HepG2 (cell line): ENCODE data around the gene CDC34. TPM values are rescaled to one million over a fixed set of nuclear protein-coding genes. Genes with fewer than 3 reads are reported as not detected.

Experiments used
- ARNT2 ChIP-seq: sonication (generic); formaldehyde crosslinking; IDR thresholded peaks from 2 replicates; pipeline ENCODE4 v1.8.0; 2022; ENCODE audit warnings: mild to moderate bottlenecking, low read depth, missing genetic modification reagents, moderate library complexity
- MED1 ChIP-seq: sonication (generic); formaldehyde crosslinking; IDR thresholded peaks from 2 replicates; pipeline ENCODE4 v1.4.0; 2020; ENCODE audit warnings: missing genetic modification reagents
- NR2F1 ChIP-seq, 2 experiments: fragments of 450-650 bp in 1 of 2; formaldehyde crosslinking in 1 of 2; IDR thresholded peaks; 2 replicates each; pipeline versions ENCODE4 v1.5.0 to v1.6.1; 2016 to 2020; ENCODE audit warnings: mild to moderate bottlenecking in 1 of 2, missing compliant biosample characterization in 1 of 2, missing genetic modification reagents in 1 of 2, moderate library complexity in 1 of 2
- SIN3B ChIP-seq: fragments of 150-350 bp; IDR thresholded peaks from 2 replicates; pipeline ENCODE4 v1.6.1; 2014; ENCODE audit warnings: low read length
- SP140L ChIP-seq: sonication (generic); formaldehyde crosslinking; IDR thresholded peaks from 2 replicates; pipeline ENCODE4 v1.4.0; 2020; ENCODE audit warnings: missing genetic modification reagents, borderline replicate concordance
- SRSF9 ChIP-seq: fragments of 200-400 bp; formaldehyde crosslinking; IDR thresholded peaks from 2 replicates; pipeline ENCODE4 v1.6.1; 2018; ENCODE audit warnings: borderline replicate concordance, mild to moderate bottlenecking, low read depth, low read length; ENCODE audit not compliant: insufficient read depth, poor library complexity, severe bottlenecking
- ZBTB38 ChIP-seq: sonication (generic); formaldehyde crosslinking; IDR thresholded peaks from 2 replicates; pipeline ENCODE4 v1.5.1; 2020; ENCODE audit warnings: mild to moderate bottlenecking, missing genetic modification reagents
- ZNF30 ChIP-seq: sonication (generic); formaldehyde crosslinking; IDR thresholded peaks from 2 replicates; pipeline ENCODE4 v1.5.0; 2020; ENCODE audit warnings: mild to moderate bottlenecking, missing genetic modification reagents
- ZNF446 ChIP-seq: sonication (generic); formaldehyde crosslinking; IDR thresholded peaks from 2 replicates; pipeline ENCODE4 v1.5.0; 2020; ENCODE audit warnings: mild to moderate bottlenecking, missing genetic modification reagents
- ZNF605 ChIP-seq: sonication (generic); formaldehyde crosslinking; IDR thresholded peaks from 2 replicates; pipeline ENCODE4 v1.8.0; 2022; ENCODE audit warnings: mild to moderate bottlenecking, missing genetic modification reagents
- ZNF607 ChIP-seq: sonication (generic); formaldehyde crosslinking; IDR thresholded peaks from 2 replicates; pipeline ENCODE4 v1.5.1; 2020; ENCODE audit warnings: missing genetic modification reagents, mild to moderate bottlenecking, borderline replicate concordance
- ZNF703 ChIP-seq: sonication (generic); formaldehyde crosslinking; IDR thresholded peaks from 2 replicates; pipeline ENCODE4 v1.5.1; 2020; ENCODE audit warnings: missing genetic modification reagents, mild to moderate bottlenecking, moderate library complexity, borderline replicate concordance
- ZNF766 ChIP-seq: sonication (generic); formaldehyde crosslinking; IDR thresholded peaks from 2 replicates; pipeline ENCODE4 v1.5.0; 2020; ENCODE audit warnings: missing genetic modification reagents, borderline replicate concordance
- polyA plus RNA-seq, 8 experiments: library from polyadenylated mRNA; depleted of rRNA in 3 of 8; stranded (reverse) in 7 of 8; unstranded in 1 of 8; fragments of >200 nt; fragmentation: Illumina TruSeq in 4 of 8; extraction: Trizol in 4 of 8; gene quantifications; 2 replicates each; pipeline versions ENCODE4 v1.2.1 to v1.2.3, GENCODE V29; 2011 to 2016; ENCODE audit warnings: low read depth in 4 of 8, missing spikeins in 1 of 8, mixed read lengths in 1 of 8; ENCODE audit not compliant: insufficient read depth in 1 of 8
- total RNA-seq, 5 experiments: library from RNA; depleted of rRNA; stranded (reverse); fragments of >200 nt; fragmentation: Illumina TruSeq; extraction: Trizol; gene quantifications; 2 replicates each; pipeline ENCODE4 v1.2.3, GENCODE V29; 2016; ENCODE audit warnings: low read depth in 1 of 5
- TF ChIP-seq, protein P1 (sequence below): sonication (generic); formaldehyde crosslinking; IDR thresholded peaks from 2 replicates; pipeline ENCODE4 v1.4.0; 2020; ENCODE audit warnings: mild to moderate bottlenecking, missing genetic modification reagents
- TF ChIP-seq, protein P2 (sequence below): sonication (generic); formaldehyde crosslinking; IDR thresholded peaks from 2 replicates; pipeline ENCODE4 v1.8.0; 2022; ENCODE audit warnings: mild to moderate bottlenecking, missing genetic modification reagents, moderate library complexity
- TF ChIP-seq, protein P3 (sequence below), 2 experiments: sonication (generic) in 1 of 2; formaldehyde crosslinking in 1 of 2; IDR thresholded peaks; 2 replicates each; pipeline versions ENCODE4 v1.6.1 to v1.9.0; 2014 to 2022; ENCODE audit warnings: antibody characterized with exemption in 1 of 2, borderline replicate concordance in 1 of 2, inconsistent platforms in 1 of 2, low read depth in 1 of 2, missing genetic modification reagents in 1 of 2

The CDC34 gene
- total and polyA plus RNA-seq, 2 of the 13 experiments (the other 11 are each of a cell fraction or from before 2014, with no cell fraction given): 138 to 150 TPM

DNA sequence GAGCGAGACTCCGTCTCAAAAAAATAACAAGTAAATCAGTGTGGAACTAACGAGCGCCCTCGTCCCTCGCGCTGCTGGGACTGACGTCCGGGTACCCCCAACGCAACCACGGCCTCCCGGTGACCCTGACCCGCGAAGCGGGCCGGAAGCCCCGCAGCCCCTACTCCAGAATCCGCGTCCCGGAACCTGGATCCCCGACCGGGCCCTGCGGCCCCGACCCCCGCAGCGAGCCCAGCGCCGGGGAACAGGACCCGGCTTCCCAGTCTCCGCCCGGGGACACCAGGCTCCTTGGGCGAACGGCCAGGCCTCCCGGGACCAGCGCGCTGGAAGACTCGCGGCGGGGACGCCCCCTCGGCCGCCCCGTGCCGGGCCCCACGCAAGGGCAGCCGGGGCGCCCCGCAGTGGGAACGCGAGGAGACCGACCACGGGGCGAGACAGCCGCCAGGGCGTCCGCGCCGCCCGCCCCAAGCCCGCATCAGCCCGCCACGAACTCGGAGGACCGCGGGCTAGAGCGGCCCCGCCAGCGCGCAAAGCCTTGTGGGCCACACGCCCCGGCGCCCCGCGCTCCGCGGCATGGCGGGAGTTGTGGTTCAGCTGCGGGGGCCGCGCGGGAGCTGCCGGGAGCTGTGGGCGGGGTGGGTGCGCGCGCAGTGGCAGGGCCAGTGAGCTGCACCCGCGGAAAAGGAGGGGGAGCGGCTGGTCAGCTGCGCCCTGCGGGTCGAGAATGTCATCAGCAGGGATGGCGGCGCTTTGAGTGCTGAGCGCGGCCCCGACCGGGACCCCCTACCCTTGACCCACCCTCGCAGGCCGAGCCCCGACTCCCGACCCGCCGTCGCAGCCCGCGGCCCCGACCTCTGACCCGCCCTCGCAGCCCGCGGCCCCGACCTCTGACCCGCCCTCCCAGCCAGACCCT, 42.8 kb upstream of the CDC34 start (continued):
- TF ChIP-seq, protein P1, sequence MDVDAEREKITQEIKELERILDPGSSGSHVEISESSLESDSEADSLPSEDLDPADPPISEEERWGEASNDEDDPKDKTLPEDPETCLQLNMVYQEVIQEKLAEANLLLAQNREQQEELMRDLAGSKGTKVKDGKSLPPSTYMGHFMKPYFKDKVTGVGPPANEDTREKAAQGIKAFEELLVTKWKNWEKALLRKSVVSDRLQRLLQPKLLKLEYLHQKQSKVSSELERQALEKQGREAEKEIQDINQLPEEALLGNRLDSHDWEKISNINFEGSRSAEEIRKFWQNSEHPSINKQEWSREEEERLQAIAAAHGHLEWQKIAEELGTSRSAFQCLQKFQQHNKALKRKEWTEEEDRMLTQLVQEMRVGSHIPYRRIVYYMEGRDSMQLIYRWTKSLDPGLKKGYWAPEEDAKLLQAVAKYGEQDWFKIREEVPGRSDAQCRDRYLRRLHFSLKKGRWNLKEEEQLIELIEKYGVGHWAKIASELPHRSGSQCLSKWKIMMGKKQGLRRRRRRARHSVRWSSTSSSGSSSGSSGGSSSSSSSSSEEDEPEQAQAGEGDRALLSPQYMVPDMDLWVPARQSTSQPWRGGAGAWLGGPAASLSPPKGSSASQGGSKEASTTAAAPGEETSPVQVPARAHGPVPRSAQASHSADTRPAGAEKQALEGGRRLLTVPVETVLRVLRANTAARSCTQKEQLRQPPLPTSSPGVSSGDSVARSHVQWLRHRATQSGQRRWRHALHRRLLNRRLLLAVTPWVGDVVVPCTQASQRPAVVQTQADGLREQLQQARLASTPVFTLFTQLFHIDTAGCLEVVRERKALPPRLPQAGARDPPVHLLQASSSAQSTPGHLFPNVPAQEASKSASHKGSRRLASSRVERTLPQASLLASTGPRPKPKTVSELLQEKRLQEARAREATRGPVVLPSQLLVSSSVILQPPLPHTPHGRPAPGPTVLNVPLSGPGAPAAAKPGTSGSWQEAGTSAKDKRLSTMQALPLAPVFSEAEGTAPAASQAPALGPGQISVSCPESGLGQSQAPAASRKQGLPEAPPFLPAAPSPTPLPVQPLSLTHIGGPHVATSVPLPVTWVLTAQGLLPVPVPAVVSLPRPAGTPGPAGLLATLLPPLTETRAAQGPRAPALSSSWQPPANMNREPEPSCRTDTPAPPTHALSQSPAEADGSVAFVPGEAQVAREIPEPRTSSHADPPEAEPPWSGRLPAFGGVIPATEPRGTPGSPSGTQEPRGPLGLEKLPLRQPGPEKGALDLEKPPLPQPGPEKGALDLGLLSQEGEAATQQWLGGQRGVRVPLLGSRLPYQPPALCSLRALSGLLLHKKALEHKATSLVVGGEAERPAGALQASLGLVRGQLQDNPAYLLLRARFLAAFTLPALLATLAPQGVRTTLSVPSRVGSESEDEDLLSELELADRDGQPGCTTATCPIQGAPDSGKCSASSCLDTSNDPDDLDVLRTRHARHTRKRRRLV: no peak
- TF ChIP-seq ZNF766 (CRISPR knock-in tag): peak; percentile 90; the same call in 1 of the 2 replicates
- TF ChIP-seq SIN3B: no peak
- TF ChIP-seq, protein P2, sequence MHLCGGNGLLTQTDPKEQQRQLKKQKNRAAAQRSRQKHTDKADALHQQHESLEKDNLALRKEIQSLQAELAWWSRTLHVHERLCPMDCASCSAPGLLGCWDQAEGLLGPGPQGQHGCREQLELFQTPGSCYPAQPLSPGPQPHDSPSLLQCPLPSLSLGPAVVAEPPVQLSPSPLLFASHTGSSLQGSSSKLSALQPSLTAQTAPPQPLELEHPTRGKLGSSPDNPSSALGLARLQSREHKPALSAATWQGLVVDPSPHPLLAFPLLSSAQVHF (CRISPR knock-in tag): no peak
- peak; percentile 83 for TF ChIP-seq ZBTB38 (CRISPR knock-in tag)
- TF ChIP-seq ZNF607 (CRISPR knock-in tag): 0 out of 2 replicates have a peak, but pooled peaks have one; percentile 40
- TF ChIP-seq ZNF446 (CRISPR knock-in tag): peak; percentile 84; the same call in 1 of the 2 replicates
- no peak for TF ChIP-seq SRSF9
- no peak for TF ChIP-seq ZNF605
- TF ChIP-seq, protein P3, sequence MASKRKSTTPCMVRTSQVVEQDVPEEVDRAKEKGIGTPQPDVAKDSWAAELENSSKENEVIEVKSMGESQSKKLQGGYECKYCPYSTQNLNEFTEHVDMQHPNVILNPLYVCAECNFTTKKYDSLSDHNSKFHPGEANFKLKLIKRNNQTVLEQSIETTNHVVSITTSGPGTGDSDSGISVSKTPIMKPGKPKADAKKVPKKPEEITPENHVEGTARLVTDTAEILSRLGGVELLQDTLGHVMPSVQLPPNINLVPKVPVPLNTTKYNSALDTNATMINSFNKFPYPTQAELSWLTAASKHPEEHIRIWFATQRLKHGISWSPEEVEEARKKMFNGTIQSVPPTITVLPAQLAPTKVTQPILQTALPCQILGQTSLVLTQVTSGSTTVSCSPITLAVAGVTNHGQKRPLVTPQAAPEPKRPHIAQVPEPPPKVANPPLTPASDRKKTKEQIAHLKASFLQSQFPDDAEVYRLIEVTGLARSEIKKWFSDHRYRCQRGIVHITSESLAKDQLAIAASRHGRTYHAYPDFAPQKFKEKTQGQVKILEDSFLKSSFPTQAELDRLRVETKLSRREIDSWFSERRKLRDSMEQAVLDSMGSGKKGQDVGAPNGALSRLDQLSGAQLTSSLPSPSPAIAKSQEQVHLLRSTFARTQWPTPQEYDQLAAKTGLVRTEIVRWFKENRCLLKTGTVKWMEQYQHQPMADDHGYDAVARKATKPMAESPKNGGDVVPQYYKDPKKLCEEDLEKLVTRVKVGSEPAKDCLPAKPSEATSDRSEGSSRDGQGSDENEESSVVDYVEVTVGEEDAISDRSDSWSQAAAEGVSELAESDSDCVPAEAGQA (IDR thresholded peaks at IDR 0.05; ENCODE audit: low read depth): peak; percentile 79
- TF ChIP-seq, protein P3 (CRISPR knock-in tag; IDR thresholded peaks at IDR 0.05; ENCODE audit: borderline replicate concordance): peak; percentile 55; the same call in 1 of the 2 replicates
- no peak for TF ChIP-seq ZNF30 (CRISPR knock-in tag)
- no peak for TF ChIP-seq ZNF703
- TF ChIP-seq SP140L (CRISPR knock-in tag): no peak
- peak; percentile 56 to 84; a peak in 3 of 4 replicates for TF ChIP-seq NR2F1 (CRISPR knock-in tag; IDR thresholded peaks at IDR 0.05)
- TF ChIP-seq MED1 (CRISPR knock-in tag): peak; percentile 71
- TF ChIP-seq ARNT2 (CRISPR knock-in tag): peak; percentile 72
